OCI-LY7 (cell line): Measurements from ENCODE around the gene RARG. TPM values are rescaled to one million over a fixed set of nuclear protein-coding genes. Genes with fewer than 3 reads are reported as not detected.
A peak's percentile ranks its signal among the peaks of the same experiment; 100 is the strongest.

ENCODE experiments used
- BruUV-seq: library from RNA; stranded (reverse); fragments of 400-500 nt; replicated peaks from 2 replicates; lab custom pipeline; 2021; lab: Mats Ljungman, UMichigan
- CTCF ChIA-PET: fragments of 300-600 bp; sonication (Branson Sonifier 250); formaldehyde crosslinking; loops from one replicate; lab custom pipeline; 2022; ENCODE audit warnings: antibody characterized with exemption; ENCODE audit not compliant: unreplicated experiment; lab: Charles Lee
- POLR2A ChIA-PET: fragments of 300-600 bp; sonication (Branson Sonifier 250); formaldehyde crosslinking; loops from one replicate; lab custom pipeline; 2022; ENCODE audit warnings: antibody characterized with exemption; lab: Charles Lee
- DNase-seq: peaks from one replicate; pipeline ENCODE4 v3.0.0-alpha.2; 2015; ENCODE audit warnings: low spot score
- H2AFZ ChIP-seq: fragments of 200-600 bp; sonication (generic), shearing (Covaris generic); 2 replicates; pipeline ENCODE4 v1.6.1; 2014; ENCODE audit warnings: mild to moderate bottlenecking, antibody characterized with exemption, low read length, moderate library complexity
- H3K27ac ChIP-seq: fragments of 200-600 bp; sonication (generic); 2 replicates; pipeline ENCODE4 v1.5.1; 2014; ENCODE audit warnings: mixed run types, low read depth, mild to moderate bottlenecking, moderate library complexity, low read length, inconsistent platforms; ENCODE audit not compliant: poor library complexity, severe bottlenecking
- H3K36me3 ChIP-seq: fragments of 200-600 bp; sonication (generic); 2 replicates; pipeline ENCODE4 v1.6.1; 2014; ENCODE audit warnings: mild to moderate bottlenecking, antibody characterized with exemption, low read length, moderate library complexity, mixed read lengths; ENCODE audit not compliant: insufficient read depth
- H3K4me1 ChIP-seq: fragments of 200-600 bp; sonication (generic); 2 replicates; pipeline ENCODE4 v1.5.1; 2014; ENCODE audit warnings: mild to moderate bottlenecking, low read length; ENCODE audit not compliant: insufficient read depth, poor library complexity, severe bottlenecking
- H3K4me2 ChIP-seq: fragments of 200-600 bp; sonication (generic); 2 replicates; pipeline ENCODE4 v1.6.1; 2014; ENCODE audit warnings: mild to moderate bottlenecking, low read length
- H3K4me3 ChIP-seq: fragments of 200-600 bp; sonication (generic); 2 replicates; pipeline ENCODE4 v1.5.1; 2014; ENCODE audit warnings: mild to moderate bottlenecking, low read depth, low read length; ENCODE audit not compliant: poor library complexity, severe bottlenecking
- H3K79me2 ChIP-seq: fragments of 200-600 bp; sonication (generic); 2 replicates; pipeline ENCODE4 v1.6.1; 2016; ENCODE audit warnings: low read depth, mild to moderate bottlenecking, low read length, moderate library complexity, mixed read lengths; ENCODE audit not compliant: insufficient read depth
- H3K9me2 ChIP-seq: fragments of 200-600 bp; sonication (generic); 2 replicates; pipeline ENCODE4 v1.6.1; 2016; ENCODE audit warnings: mild to moderate bottlenecking, low read length, mixed read lengths; ENCODE audit not compliant: insufficient read depth
- H3K9me3 ChIP-seq: fragments of 200-600 bp; sonication (generic); 2 replicates; pipeline ENCODE4 v1.6.1; 2014; ENCODE audit warnings: mild to moderate bottlenecking, mixed run types, low read length, mixed read lengths
- H4K20me1 ChIP-seq: fragments of 200-600 bp; sonication (generic); 2 replicates; pipeline ENCODE4 v1.6.1; 2014; ENCODE audit warnings: mild to moderate bottlenecking, antibody characterized with exemption, low read length, moderate library complexity, mixed read lengths; ENCODE audit not compliant: insufficient read depth
- CTCF ChIP-seq: fragments of 200-600 bp; sonication (generic); conservative IDR thresholded peaks from 2 replicates; pipeline ENCODE4 v1.5.1; 2014; ENCODE audit warnings: mild to moderate bottlenecking, antibody characterized with exemption, low read length, moderate library complexity, mixed read lengths
- EZH2phosphoT487 ChIP-seq: fragments of 200-600 bp; sonication (generic); IDR thresholded peaks from 2 replicates; pipeline ENCODE4 v1.6.1; 2018; ENCODE audit warnings: low read depth, borderline replicate concordance, mild to moderate bottlenecking, mixed run types, antibody characterized with exemption, low read length, moderate library complexity, mixed read lengths
- intact Hi-C: fragments of 100-400 bp; cut with micrococcal nuclease; formaldehyde crosslinking; loops from one replicate; pipeline ENCODE4 v1.10.0; 2022; ENCODE audit not compliant: unreplicated experiment
- total RNA-seq, 2 experiments: library from RNA; depleted of rRNA in 1 of 2; stranded (reverse); fragments of >200 nt in 1 of 2; shearing (Covaris generic) in 1 of 2; gene quantifications; 2 replicates each; pipeline ENCODE4 v1.2.3, GENCODE V29; 2014 to 2022

The RARG gene
- total RNA-seq, 2 experiments from 2014 or later: 7.0 to 8.4 TPM

GRCh38 chr12:53221203-53222080, 10.6 kb downstream of the RARG start:
- peak; percentile 65 for DNase-seq

GRCh38 chr12:53220694-53221202, 11.3 kb downstream of the RARG start:
- Histone ChIP-seq H4K20me1 (no peaks in the 10 kb centered on the region), H3K4me2 (peak overlapping the region; percentile 96), H3K4me1 (peaks cover 73% of the 10 kb centered on the region), H3K36me3 (no peaks in the 10 kb centered on the region), H3K79me2 (no peaks in the 10 kb centered on the region), H2AFZ (peak overlapping the region; percentile 82), H3K4me3 (peak overlapping the region; percentile 74), H3K9me3 (no peaks in the 10 kb centered on the region), H3K27ac (peak overlapping the region; percentile 90), H3K9me2 (no peaks in the 10 kb centered on the region)
- no peak for TF ChIP-seq EZH2phosphoT487
- no peak for TF ChIP-seq CTCF
- ChIA-PET CTCF (interaction anchor here (1.2 to 1.8 kb wide), 3 partner anchors 10 to 46 kb away, joined by 3 to 10 read pairs (median 4); no protein-coding TSS in a partner anchor), POLR2A (interaction anchor here (0.5 to 3.4 kb wide), 10 partner anchors 12 to 100 kb away, joined by 3 to 21 read pairs (median 4); partner anchors contain the start of genes CSAD, ESPL1, ITGB7 and ZNF740)
- peak; percentile 90 for DNase-seq
- intact Hi-C loops: loop anchor here (1.0 to 2.0 kb wide), 3 partner anchors 32 to 48 kb away; partner anchors contain the start of genes CSAD, ESPL1 and ZNF740
- no TSS peak for BruUV-seq

More at GRCh38 chr12:53221203-53222080, 10.6 kb downstream of the RARG start:
- Histone ChIP-seq H3K4me3 (peak overlapping the region; percentile 74), H4K20me1 (no peaks in the 10 kb centered on the region), H3K36me3 (no peaks in the 10 kb centered on the region), H2AFZ (peak overlapping the region; percentile 77), H3K9me2 (no peaks in the 10 kb centered on the region), H3K9me3 (no peaks in the 10 kb centered on the region), H3K27ac (peak overlapping the region; percentile 90), H3K79me2 (no peaks in the 10 kb centered on the region), H3K4me1 (peaks cover 66% of the 10 kb centered on the region), H3K4me2 (peak overlapping the region; percentile 96)
- TF ChIP-seq EZH2phosphoT487 (no peak), CTCF (peak; percentile 74)
- intact Hi-C loops: loop anchor here (1.0 to 2.0 kb wide), 3 partner anchors 31 to 47 kb away; partner anchors contain the start of genes CSAD, ESPL1 and ZNF740
- CTCF ChIA-PET: interaction anchor here (1.2 kb wide), 1 partner anchor 11 kb away, joined by 3 read pairs; no protein-coding TSS in a partner anchor
- POLR2A ChIA-PET: interaction anchor here (0.8 to 3.4 kb wide), 4 partner anchors 14 to 99 kb away, joined by 3 to 21 read pairs (median 4); partner anchors contain the start of genes ESPL1 and ITGB7
- BruUV-seq: no TSS peak
